ENCODE measurements around the gene TMEM61.
"Not testable (repeated sequence)": the region's sequence is repeated elsewhere in the genome, so short reads cannot be mapped to it uniquely, and the experiment has no call there.

Gene TMEM61

GRCh38 chr1:55015731-55016620, 35.5 kb downstream of the TMEM61 start:
- no peak for TF ChIP-seq ZNF274 (IDR thresholded peaks at IDR 0.05; ENCODE audit: low read depth, low read length)
- H3K4me3 ChIP-seq (ENCODE audit: low read length): no peak overlapping the region

GRCh38 chr1:55018395-55018794, 38.0 kb downstream of the TMEM61 start:
- TF ChIP-seq ZNF274 (IDR thresholded peaks at IDR 0.05; ENCODE audit: low read depth, low read length): no peak
- H3K4me3 ChIP-seq (ENCODE audit: low read length): no peak overlapping the region

- TF ChIP-seq ZNF274 (IDR thresholded peaks at IDR 0.05; ENCODE audit: low read depth, low read length): no peak
Observed at GRCh38 chr1:55021942-55022546, 41.6 kb downstream of the TMEM61 start.

GRCh38 chr1:55024163-55024562, 43.7 kb downstream of the TMEM61 start:
- H3K4me3 ChIP-seq (ENCODE audit: low read length): not testable (repeated sequence)

More at GRCh38 chr1:55021942-55022546, 41.6 kb downstream of the TMEM61 start:
- H3K4me3 ChIP-seq (ENCODE audit: low read length): no peak overlapping the region

GRCh38 chr1:55026682-55027081, 46.3 kb downstream of the TMEM61 start:
- H3K4me3 ChIP-seq (ENCODE audit: low read length): not testable (repeated sequence)

- H3K4me3 ChIP-seq (ENCODE audit: low read length): not testable (repeated sequence)
Observed at GRCh38 chr1:55031098-55031497, 50.7 kb downstream of the TMEM61 start.

GRCh38 chr1:55033265-55033614, 52.8 kb downstream of the TMEM61 start:
- no peak for TF ChIP-seq ZNF274 (IDR thresholded peaks at IDR 0.05; ENCODE audit: low read depth, low read length)
- H3K4me3 ChIP-seq (ENCODE audit: low read length): no peak overlapping the region

GRCh38 chr1:55034476-55035133, 54.2 kb downstream of the TMEM61 start:
- no peak overlapping the region for H3K4me3 ChIP-seq (ENCODE audit: low read length)
- TF ChIP-seq ZNF274 (IDR thresholded peaks at IDR 0.05; ENCODE audit: low read depth, low read length): no peak

- no peak for TF ChIP-seq ZNF274 (IDR thresholded peaks at IDR 0.05; ENCODE audit: low read depth, low read length)
- no peak overlapping the region for H3K4me3 ChIP-seq (ENCODE audit: low read length)
Observed at GRCh38 chr1:55035904-55036303, 55.5 kb downstream of the TMEM61 start.

GRCh38 chr1:55037733-55038551, 57.5 kb downstream of the TMEM61 start:
- no peak for TF ChIP-seq ZNF274 (IDR thresholded peaks at IDR 0.05; ENCODE audit: low read depth, low read length)

GRCh38 chr1:55038552-55038838, 58.1 kb downstream of the TMEM61 start:
- TF ChIP-seq ZNF274 (IDR thresholded peaks at IDR 0.05; ENCODE audit: low read depth, low read length): no peak
- H3K4me3 ChIP-seq (ENCODE audit: low read length): no peak overlapping the region

More at GRCh38 chr1:55037733-55038551, 57.5 kb downstream of the TMEM61 start:
- H3K4me3 ChIP-seq (ENCODE audit: low read length): no peak overlapping the region

GRCh38 chr1:55038974-55039341, 58.5 kb downstream of the TMEM61 start:
- TF ChIP-seq ZNF274 (IDR thresholded peaks at IDR 0.05; ENCODE audit: low read depth, low read length): no peak
- no peak overlapping the region for H3K4me3 ChIP-seq (ENCODE audit: low read length)

- no peak within 1 kb of the TSS for H3K4me3 ChIP-seq (ENCODE audit: low read length)
- no peak for TF ChIP-seq ZNF274 (IDR thresholded peaks at IDR 0.05; ENCODE audit: low read depth, low read length)
Observed at GRCh38 chr1:55039342-55040082, 59.1 kb downstream of the TMEM61 start, which contains the start of gene PCSK9. Gene PCSK9, plus strand, starts transcription at chr1:55039548. Its CDS starts 290 bp downstream, at chr1:55039838.

All from GM08714 (cell line).